HL-60 (cell line): ENCODE measurements around the gene GEMIN4.

Experiments used
- DNase-seq, 2 experiments: peaks; one replicate each; pipeline ENCODE4 v3.0.0-alpha.2; 2010 to 2020; ENCODE audit warnings: low read depth in 1 of 2, low spot score in 1 of 2
- H3K27ac ChIP-seq: fragments of 250-450 bp; sonication (Bioruptor Pico); replicated peaks from 2 replicates; pipeline ENCODE4 v1.5.1; 2020; ENCODE audit warnings: mild to moderate bottlenecking, moderate library complexity
- H3K27me3 ChIP-seq: fragments of 250-450 bp; sonication (Bioruptor Pico); 2 replicates; pipeline ENCODE4 v1.5.1; 2021; ENCODE audit warnings: mild to moderate bottlenecking, moderate library complexity; ENCODE audit not compliant: insufficient read depth, poor library complexity, severe bottlenecking
- H3K4me3 ChIP-seq: replicated peaks from 2 replicates; pipeline ENCODE4 v1.5.1; 2011; ENCODE audit warnings: mild to moderate bottlenecking, control low read depth, low read length; ENCODE audit not compliant: insufficient read depth
- GABPA ChIP-seq: IDR thresholded peaks from 2 replicates; pipeline ENCODE4 v1.6.1; 2012; ENCODE audit warnings: low read depth
- POLR2AphosphoS5 ChIP-seq: IDR thresholded peaks from 2 replicates; pipeline ENCODE4 v1.6.1; 2012; ENCODE audit warnings: low read depth
- REST ChIP-seq: IDR thresholded peaks from 2 replicates; pipeline ENCODE4 v1.6.1; 2012; ENCODE audit warnings: low read depth; ENCODE audit not compliant: insufficient replicate concordance
- SPI1 ChIP-seq: IDR thresholded peaks from 2 replicates; pipeline ENCODE4 v1.6.1; 2012; ENCODE audit warnings: low read depth, mild to moderate bottlenecking, borderline replicate concordance
- TF ChIP-seq, protein P1 (sequence below): IDR thresholded peaks from one replicate; pipeline ENCODE4 v1.5.1; 2011; ENCODE audit warnings: low read length, control low read depth, inconsistent platforms; ENCODE audit not compliant: insufficient read depth

GEMIN4 gene

GRCh38 chr17:744937-745336 lies 7.1 kb downstream of the GEMIN4 start:
- Histone ChIP-seq H3K4me3 (no peak overlapping the region), H3K27me3 (no peaks in the 10 kb centered on the region), H3K27ac (no peak overlapping the region)
- no peak for DNase-seq
- no peak for TF ChIP-seq GABPA
- TF ChIP-seq, protein P1, sequence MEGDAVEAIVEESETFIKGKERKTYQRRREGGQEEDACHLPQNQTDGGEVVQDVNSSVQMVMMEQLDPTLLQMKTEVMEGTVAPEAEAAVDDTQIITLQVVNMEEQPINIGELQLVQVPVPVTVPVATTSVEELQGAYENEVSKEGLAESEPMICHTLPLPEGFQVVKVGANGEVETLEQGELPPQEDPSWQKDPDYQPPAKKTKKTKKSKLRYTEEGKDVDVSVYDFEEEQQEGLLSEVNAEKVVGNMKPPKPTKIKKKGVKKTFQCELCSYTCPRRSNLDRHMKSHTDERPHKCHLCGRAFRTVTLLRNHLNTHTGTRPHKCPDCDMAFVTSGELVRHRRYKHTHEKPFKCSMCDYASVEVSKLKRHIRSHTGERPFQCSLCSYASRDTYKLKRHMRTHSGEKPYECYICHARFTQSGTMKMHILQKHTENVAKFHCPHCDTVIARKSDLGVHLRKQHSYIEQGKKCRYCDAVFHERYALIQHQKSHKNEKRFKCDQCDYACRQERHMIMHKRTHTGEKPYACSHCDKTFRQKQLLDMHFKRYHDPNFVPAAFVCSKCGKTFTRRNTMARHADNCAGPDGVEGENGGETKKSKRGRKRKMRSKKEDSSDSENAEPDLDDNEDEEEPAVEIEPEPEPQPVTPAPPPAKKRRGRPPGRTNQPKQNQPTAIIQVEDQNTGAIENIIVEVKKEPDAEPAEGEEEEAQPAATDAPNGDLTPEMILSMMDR = no peak
- TF ChIP-seq SPI1 = no peak
- TF ChIP-seq REST = no peak
- TF ChIP-seq POLR2AphosphoS5 = no peak

DNA sequence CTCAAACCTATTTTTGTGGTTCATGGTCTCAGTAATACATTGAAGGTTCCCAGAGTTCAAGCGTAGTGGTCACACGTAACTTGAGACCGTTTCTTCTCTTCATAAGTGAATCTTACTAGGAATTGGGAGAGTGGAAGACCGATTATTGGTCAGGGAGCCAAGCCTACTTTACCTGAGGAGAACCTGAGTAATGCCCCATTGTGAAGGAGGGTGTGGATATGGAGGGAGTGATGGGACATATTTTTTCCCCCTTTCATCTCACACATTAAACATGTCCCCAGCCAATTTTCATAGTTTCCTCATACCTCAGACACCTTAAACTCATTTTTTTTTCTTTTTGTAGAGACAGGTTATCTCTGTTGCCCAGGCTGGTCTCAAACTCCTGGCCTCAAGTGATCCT lies 8.9 kb downstream of the GEMIN4 start:
- no peak overlapping the region for H3K27ac ChIP-seq
- no peak for DNase-seq
- TF ChIP-seq GABPA = no peak
- TF ChIP-seq, protein P1 = no peak
- TF ChIP-seq REST = no peak
- TF ChIP-seq POLR2AphosphoS5 = no peak
- TF ChIP-seq SPI1 = no peak
- H3K27me3 ChIP-seq = no peaks in the 10 kb centered on the region
- H3K4me3 ChIP-seq = no peak overlapping the region

- no peaks in the 10 kb centered on the region for H3K27me3 ChIP-seq
- H3K27ac ChIP-seq = no peak overlapping the region
- no peak overlapping the region for H3K4me3 ChIP-seq
- DNase-seq = no peak
- TF ChIP-seq REST (no peak), GABPA (no peak), POLR2AphosphoS5 (no peak), SPI1 (no peak)
- TF ChIP-seq, protein P1 = no peak
Measured at GRCh38 chr17:742147-742793, 9.8 kb downstream of the GEMIN4 start.
